SK-N-SH treated with all-trans-retinoic acid at 6 μM for 48 hours (cell line): ENCODE results near the gene TRIM56.
"Not testable (repeated sequence)": the region's sequence is repeated elsewhere in the genome, so short reads cannot be mapped to it uniquely, and the experiment has no call there.

Source experiments
- ATAC-seq: fragments of 200-7000 bp; cut with Tn5 transposase; 3 replicates; pipeline ENCODE4 v1.9.1; 2020; ENCODE audit warnings: mild to moderate bottlenecking, moderate library complexity
- ARNTL ChIP-seq: fragments of 450-650 bp; formaldehyde crosslinking; IDR thresholded peaks from 2 replicates; pipeline ENCODE4 v1.5.0; 2020; ENCODE audit warnings: low read depth, mild to moderate bottlenecking, moderate library complexity, borderline replicate concordance
- BACH2 ChIP-seq: fragments of 250-450 bp; sonication (Bioruptor Pico); IDR thresholded peaks from 2 replicates; pipeline ENCODE4 v1.9.0; 2021; ENCODE audit warnings: mild to moderate bottlenecking, borderline replicate concordance
- CREB5 ChIP-seq: fragments of 250-450 bp; sonication (Bioruptor Pico); IDR thresholded peaks from 2 replicates; pipeline ENCODE4 v1.5.1; 2020; ENCODE audit warnings: low read depth, mild to moderate bottlenecking, moderate library complexity
- CSDC2 ChIP-seq: fragments of 250-450 bp; sonication (Bioruptor Pico); IDR thresholded peaks from 2 replicates; pipeline ENCODE4 v1.5.0; 2020; ENCODE audit warnings: mild to moderate bottlenecking, moderate library complexity
- CSRNP3 ChIP-seq: fragments of 250-450 bp; sonication (Bioruptor Pico); IDR thresholded peaks from 2 replicates; pipeline ENCODE4 v1.5.1; 2021; ENCODE audit warnings: mild to moderate bottlenecking, moderate library complexity
- ESRRG ChIP-seq: fragments of 250-450 bp; sonication (Bioruptor Pico); IDR thresholded peaks from 2 replicates; pipeline ENCODE4 v1.6.1; 2021; ENCODE audit warnings: mild to moderate bottlenecking
- GLIS3 ChIP-seq: fragments of 250-450 bp; sonication (Bioruptor Pico); IDR thresholded peaks from 2 replicates; pipeline ENCODE4 v1.5.0; 2020; ENCODE audit warnings: mild to moderate bottlenecking, moderate library complexity
- ISL1 ChIP-seq: fragments of 250-450 bp; sonication (Bioruptor Pico); IDR thresholded peaks from 2 replicates; pipeline ENCODE4 v2.1.2; 2022; ENCODE audit warnings: mild to moderate bottlenecking, moderate library complexity
- OSR1 ChIP-seq: fragments of 250-450 bp; sonication (Bioruptor Pico); IDR thresholded peaks from 2 replicates; pipeline ENCODE4 v1.8.0; 2022; ENCODE audit warnings: moderate library complexity, mild to moderate bottlenecking, inconsistent platforms
- PATZ1 ChIP-seq: fragments of 250-450 bp; sonication (Bioruptor Pico); IDR thresholded peaks from 2 replicates; pipeline ENCODE4 v1.8.0; 2020; ENCODE audit warnings: mild to moderate bottlenecking, moderate library complexity, borderline replicate concordance
- POU6F1 ChIP-seq: fragments of 250-450 bp; sonication (Bioruptor Pico); IDR thresholded peaks from 2 replicates; pipeline ENCODE4 v1.8.0; 2021; ENCODE audit warnings: low read depth, mild to moderate bottlenecking, moderate library complexity, borderline replicate concordance
- PPARA ChIP-seq: fragments of 250-450 bp; sonication (Bioruptor Pico); IDR thresholded peaks from 2 replicates; pipeline ENCODE4 v1.5.0; 2020; ENCODE audit warnings: mild to moderate bottlenecking, borderline replicate concordance
- RARB ChIP-seq: fragments of 250-450 bp; sonication (Bioruptor Pico); IDR thresholded peaks from 2 replicates; pipeline ENCODE4 v1.8.0; 2021; ENCODE audit warnings: mild to moderate bottlenecking, moderate library complexity
- SNAI2 ChIP-seq: fragments of 250-450 bp; sonication (Bioruptor Pico); IDR thresholded peaks from 2 replicates; pipeline ENCODE4 v1.5.0; 2020; ENCODE audit warnings: mild to moderate bottlenecking, moderate library complexity
- TCF4 ChIP-seq: fragments of 250-450 bp; sonication (Bioruptor Pico); IDR thresholded peaks from 2 replicates; pipeline ENCODE4 v1.8.0; 2021; ENCODE audit warnings: mild to moderate bottlenecking, moderate library complexity, borderline replicate concordance
- TOX ChIP-seq: fragments of 250-450 bp; sonication (Bioruptor Pico); IDR thresholded peaks from 2 replicates; pipeline ENCODE4 v1.8.0; 2021; ENCODE audit warnings: mild to moderate bottlenecking, moderate library complexity, borderline replicate concordance
- ZC3H10 ChIP-seq: fragments of 250-450 bp; sonication (Bioruptor Pico); IDR thresholded peaks from 2 replicates; pipeline ENCODE4 v1.5.1; 2021; ENCODE audit warnings: mild to moderate bottlenecking, moderate library complexity
- ZFP3 ChIP-seq: fragments of 250-450 bp; sonication (Bioruptor Pico); IDR thresholded peaks from 2 replicates; pipeline ENCODE4 v1.5.0; 2020; ENCODE audit warnings: mild to moderate bottlenecking, moderate library complexity
- ZFP30 ChIP-seq: fragments of 450-650 bp; formaldehyde crosslinking; IDR thresholded peaks from 2 replicates; pipeline ENCODE4 v1.5.0; 2022; ENCODE audit warnings: mild to moderate bottlenecking, moderate library complexity
- ZNF565 ChIP-seq: fragments of 450-650 bp; formaldehyde crosslinking; conservative IDR thresholded peaks from 2 replicates; pipeline ENCODE4 v1.5.0; 2020; ENCODE audit warnings: low read depth, mild to moderate bottlenecking, moderate library complexity
- ZNF70 ChIP-seq: fragments of 450-650 bp; formaldehyde crosslinking; IDR thresholded peaks from 2 replicates; pipeline ENCODE4 v1.5.0; 2020; ENCODE audit warnings: mild to moderate bottlenecking, moderate library complexity

TRIM56 gene

DNA sequence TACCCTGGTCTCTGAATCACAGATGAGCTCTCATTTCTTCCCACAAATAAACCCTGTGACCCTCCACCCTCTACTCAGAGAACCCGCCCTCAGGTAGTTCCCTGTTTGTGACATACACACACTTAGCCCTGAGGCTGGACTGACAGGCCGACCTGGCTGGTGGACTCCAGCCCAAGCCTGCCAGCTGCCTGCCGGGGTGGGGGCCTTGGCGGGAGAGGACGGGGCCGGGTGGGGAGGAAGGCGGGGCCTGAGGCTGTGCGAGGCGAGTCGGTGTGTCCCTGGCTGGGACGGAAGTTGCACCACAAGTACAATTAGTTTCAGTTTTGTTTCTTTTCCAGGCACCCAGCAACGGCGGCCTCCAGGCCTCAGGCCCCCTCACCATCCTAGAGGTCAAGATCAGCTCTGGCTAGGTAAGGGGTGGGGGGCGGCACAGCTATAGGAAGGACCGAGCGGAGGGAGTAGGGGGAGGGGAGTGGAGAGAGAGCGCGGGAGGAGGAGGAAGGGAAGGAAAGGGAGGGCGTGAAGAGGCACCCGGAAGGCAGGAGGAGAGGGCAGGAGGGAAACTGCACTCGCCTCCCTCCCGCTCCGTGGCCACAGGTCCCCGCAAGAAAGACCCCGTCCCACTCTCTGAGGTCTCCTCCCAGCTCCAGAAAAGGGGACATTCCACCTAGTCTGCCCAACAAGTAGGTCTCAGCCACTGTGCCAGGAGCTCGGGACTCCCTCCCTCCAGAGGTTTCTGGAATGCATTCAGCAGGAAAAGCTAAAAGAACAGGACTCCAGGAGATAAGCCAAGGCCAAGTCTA, at the start of gene TRIM56:
Gene TRIM56, plus strand, starts transcription at position 320 of the 803 bp plus-strand sequence. CDS start 1,832 bp downstream, outside the sequence.
- TF ChIP-seq CSRNP3 (CRISPR knock-in tag) (no peak), ESRRG (CRISPR knock-in tag) (no peak), TCF4 (no peak), ZFP3 (CRISPR knock-in tag) (no peak), BACH2 (CRISPR knock-in tag) (no peak), ZFP30 (no peak), SNAI2 (no peak), ZNF565 (CRISPR knock-in tag) (no peak), PPARA (CRISPR knock-in tag) (no peak), OSR1 (CRISPR knock-in tag) (no peak), ISL1 (CRISPR knock-in tag) (no peak), GLIS3 (CRISPR knock-in tag) (no peak), TOX (CRISPR knock-in tag) (no peak), ZC3H10 (no peak), RARB (CRISPR knock-in tag) (no peak), PATZ1 (no peak), POU6F1 (no peak), ZNF70 (no peak), CREB5 (no peak), CSDC2 (CRISPR knock-in tag) (no peak)
- ATAC-seq, result peak; percentile 90

- ATAC-seq, result no peak
- TF ChIP-seq ISL1 (CRISPR knock-in tag) (no peak), RARB (CRISPR knock-in tag) (no peak), OSR1 (CRISPR knock-in tag) (no peak), CSRNP3 (CRISPR knock-in tag) (no peak), POU6F1 (no peak), SNAI2 (no peak), ARNTL (CRISPR knock-in tag) (no peak)
Measured at GRCh38 chr7:101035941-101036340, 49.3 kb upstream of the TRIM56 start.

DNA sequence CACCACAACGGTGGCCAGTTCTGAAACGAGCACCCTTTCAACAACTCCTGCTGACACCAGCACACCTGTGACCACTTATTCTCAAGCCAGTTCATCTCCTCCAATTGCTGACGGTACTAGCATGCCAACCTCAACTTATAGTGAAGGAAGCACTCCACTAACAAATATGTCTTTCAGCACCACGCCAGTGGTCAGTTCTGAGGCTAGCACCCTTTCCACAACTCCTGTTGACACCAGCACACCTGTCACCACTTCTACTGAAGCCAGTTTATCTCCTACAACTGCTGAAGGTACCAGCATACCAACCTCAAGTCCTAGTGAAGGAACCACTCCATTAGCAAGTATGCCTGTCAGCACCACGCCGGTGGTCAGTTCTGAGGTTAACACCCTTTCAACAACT, 44.0 kb upstream of the TRIM56 start:
- not testable (repeated sequence) for ATAC-seq
